ENCODE data around the gene PIM3. TPM values are rescaled to one million over a fixed set of nuclear protein-coding genes. Genes with fewer than 3 reads are reported as not detected.
A peak's percentile ranks its signal among the peaks of the same experiment; 100 is the strongest.

Gene PIM3
- total and polyA plus RNA-seq, 10 of the 15 experiments (the other 5 are each of a cell fraction or from before 2014, with no cell fraction given), result 0.31 to 60.8 (median 12.4) TPM

- peak within 1 kb of the TSS; percentile 84 for H3K9ac ChIP-seq (ENCODE audit: control insufficient read depth, insufficient read depth, low read length)
- H3K4me3 ChIP-seq, result peak within 1 kb of the TSS; percentile 92
- no TSS peak for BruUV-seq (replicated peaks)
- RAD21 ChIA-PET (ENCODE audit: unreplicated experiment), result interaction anchor here (1.0 kb wide), 1 partner anchor 112 kb away, joined by 3 read pairs; no protein-coding TSS in a partner anchor
- peaks cover 19% of the 10 kb centered on the region for H3K4me1 ChIP-seq (ENCODE audit: control insufficient read depth, insufficient read depth, low read length)
- peaks cover 0 to 2% of the 10 kb centered on the region in 2 experiments; a peak in 3 of 4 replicates for H3K36me3 ChIP-seq (ENCODE audit: control insufficient read depth in 2 of 2, insufficient read depth in 2 of 2, low read length in 1 of 2)
- peaks cover 26% of the 10 kb centered on the region for H3K79me2 ChIP-seq (ENCODE audit: control insufficient read depth, insufficient read depth, low read length)
- FAIRE-seq (peak; percentile 93), DNase-seq (ENCODE audit: low read depth, low spot score) (peak; percentile 70), ATAC-seq (peak; percentile 98)
- H3K27me3 ChIP-seq (replicated peaks in 1 of 2; ENCODE audit: control insufficient read depth in 2 of 2, insufficient read depth in 2 of 2, low read length in 1 of 2), result no peaks in the 10 kb centered on the region
- no peaks in the 10 kb centered on the region for H4K20me1 ChIP-seq (ENCODE audit: control insufficient read depth, insufficient read depth)
- 2% methylated on average over 48 of the region's 103 CpGs for WGBS (ENCODE audit: insufficient coverage, insufficient replicate concordance, low lambda C conversion rate, missing lambda C conversion rate)
- H3K9me3 ChIP-seq (replicated peaks; ENCODE audit: control insufficient read depth, insufficient read depth, low read length), result no peaks in the 10 kb centered on the region
- H2AFZ ChIP-seq (ENCODE audit: control insufficient read depth, low read depth, low read length), result peak within 1 kb of the TSS; percentile 92
- intact Hi-C loops (cut with micrococcal nuclease; ENCODE audit: unreplicated experiment) (loop anchor here (2.0 kb wide), 2 partner anchors 37 to 91 kb away; partner anchors contain the start of gene BRD1), in situ Hi-C loops (cut with MboI) (no loop called here)
- CTCF ChIA-PET, result interaction anchor here (1.1 kb wide), 1 partner anchor 151 kb away, joined by 4 read pairs; no protein-coding TSS in a partner anchor
- peak within 1 kb of the TSS; percentile 89 for H3K27ac ChIP-seq (ENCODE audit: control insufficient read depth, insufficient read depth)
- H3K4me2 ChIP-seq (ENCODE audit: control insufficient read depth, insufficient read depth), result peak within 1 kb of the TSS; percentile 90
- POLR2A ChIA-PET, result interaction anchor here (1.0 kb wide), 1 partner anchor 128 kb away, joined by 3 read pairs; no protein-coding TSS in a partner anchor
- SMC1A ChIA-PET (ENCODE audit: uncharacterized antibody, unreplicated experiment), result interaction anchor here (0.8 to 2.0 kb wide), 3 partner anchors 36 to 63 kb away, joined by 4 to 6 read pairs (median 4); no protein-coding TSS in a partner anchor
- TF ChIP-seq RB1 (IDR thresholded peaks at IDR 0.05; ENCODE audit: borderline replicate concordance) (peak; percentile 58; the same call in 1 of the 2 replicates), POLR2AphosphoS2 (IDR thresholded peaks at IDR 0.05; ENCODE audit: low read depth, low read length) (no peak), RELB (IDR thresholded peaks at IDR 0.05; ENCODE audit: low read depth) (no peak), BHLHE40 (IDR thresholded peaks at IDR 0.05; ENCODE audit: borderline replicate concordance in 1 of 2, low read depth in 2 of 2, low read length in 1 of 2) (peak in 1 of 2 experiments; percentile 46; a peak in 3 of 4 replicates), PAX8 (IDR thresholded peaks at IDR 0.05) (no peak), SMARCA5 (IDR thresholded peaks at IDR 0.05) (peak; percentile 50; the same call in 1 of the 2 replicates), ZNF592 (IDR thresholded peaks at IDR 0.05) (no peak), ZBED1 (IDR thresholded peaks at IDR 0.05; ENCODE audit: borderline replicate concordance) (no peak), ZBTB40 (IDR thresholded peaks at IDR 0.05; ENCODE audit: borderline replicate concordance) (no peak)
These were observed 42.3 kb upstream of the PIM3 start, which contains the start of the genes ALG12 and CRELD2 for GRCh38 chr22:49917974-49918910. TSS of gene ALG12 (minus strand) at chr22:49918438. CDS start at chr22:49913765, 4,673 bp downstream. TSS of gene CRELD2 (plus strand) at chr22:49918634. CDS start at chr22:49918770, 136 bp downstream.
